Measurements from ENCODE around the gene AUH.

The AUH gene

GRCh38 chr9:91336786-91337185 lies 24.9 kb downstream of the AUH start:
- no peak for DNase-seq

GRCh38 chr9:91334053-91334452 lies 27.7 kb downstream of the AUH start:
- no peak for DNase-seq

- no peak for DNase-seq
Measured at GRCh38 chr9:91333551-91333950, 28.2 kb downstream of the AUH start.

DNA sequence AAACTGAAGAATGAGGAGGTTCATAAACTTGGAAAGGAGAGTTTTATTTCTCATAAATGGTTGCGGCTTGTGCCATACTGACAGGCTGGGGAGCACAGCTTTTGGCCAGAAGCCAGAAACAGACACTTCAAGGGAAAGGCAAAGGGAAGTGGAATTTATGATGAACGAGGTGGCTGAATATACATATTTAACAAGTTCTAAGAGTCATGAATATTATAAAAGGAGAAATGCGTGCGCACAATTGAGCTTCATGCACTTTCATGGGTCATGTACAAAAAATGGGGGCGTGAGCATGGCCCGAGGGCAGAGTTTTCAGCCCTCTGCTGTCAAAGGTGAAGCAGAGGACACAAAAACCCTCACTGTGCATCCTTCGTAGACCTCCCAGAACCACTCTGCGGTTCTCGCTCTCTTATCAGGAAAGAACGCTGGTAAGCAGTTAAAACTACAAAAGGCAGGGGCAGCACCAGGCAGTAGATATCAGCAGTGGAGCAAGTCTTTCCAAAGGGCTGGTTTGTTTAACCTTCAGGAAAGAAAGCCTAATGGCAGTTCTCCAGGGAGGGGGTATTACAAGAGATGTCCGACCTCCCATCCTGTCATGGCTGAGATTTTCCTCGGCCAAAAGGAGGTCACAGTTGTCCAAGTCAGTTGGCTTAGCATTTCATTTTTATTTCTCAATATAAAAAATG lies 29.0 kb downstream of the AUH start:
- DNase-seq: no peak

DNA sequence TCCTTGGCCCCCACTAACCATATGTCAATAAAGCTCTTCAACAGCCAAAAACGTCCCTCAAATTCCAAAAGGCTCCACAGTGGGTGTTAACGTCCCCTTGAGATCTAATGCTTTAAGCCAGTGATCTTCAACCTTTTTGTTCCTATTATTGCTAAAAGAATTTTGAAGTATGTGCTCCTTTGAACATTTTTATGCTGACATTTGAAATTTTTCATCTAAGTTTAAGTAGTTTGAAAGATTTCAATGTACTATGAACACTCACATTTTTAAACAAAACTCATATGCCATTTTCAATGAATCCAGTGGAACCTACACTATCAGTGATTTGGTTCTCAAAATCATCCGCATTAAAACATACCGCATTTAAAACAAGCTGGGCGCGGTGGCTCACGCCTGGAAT lies 29.9 kb downstream of the AUH start:
- no peak for DNase-seq

- DNase-seq: no peak
Measured at GRCh38 chr9:91328186-91328585, 33.5 kb downstream of the AUH start.

- DNase-seq: no peak
Measured at GRCh38 chr9:91321691-91322090, 40.0 kb downstream of the AUH start.

DNA sequence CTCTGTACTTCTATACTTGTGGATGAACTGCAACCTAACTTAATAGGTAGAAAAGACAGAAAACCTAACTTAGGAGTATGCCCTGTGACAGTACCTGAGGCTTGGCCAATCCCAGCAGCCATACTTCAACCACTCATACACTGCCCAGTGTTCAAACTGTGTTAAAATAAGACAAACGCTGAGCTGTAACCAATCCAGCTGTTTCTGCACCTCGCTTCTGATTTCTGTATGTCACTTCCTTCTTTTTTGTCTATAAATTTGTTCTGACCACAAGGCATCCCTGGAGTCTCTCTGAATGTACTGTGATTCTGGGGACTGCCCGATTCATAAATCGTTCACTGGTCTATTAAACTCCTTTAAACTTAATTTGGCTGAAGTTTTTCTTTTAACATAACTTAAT lies 41.4 kb downstream of the AUH start:
- DNase-seq: no peak

- DNase-seq: no peak
Measured at GRCh38 chr9:91316093-91316492, 45.6 kb downstream of the AUH start.

DNA sequence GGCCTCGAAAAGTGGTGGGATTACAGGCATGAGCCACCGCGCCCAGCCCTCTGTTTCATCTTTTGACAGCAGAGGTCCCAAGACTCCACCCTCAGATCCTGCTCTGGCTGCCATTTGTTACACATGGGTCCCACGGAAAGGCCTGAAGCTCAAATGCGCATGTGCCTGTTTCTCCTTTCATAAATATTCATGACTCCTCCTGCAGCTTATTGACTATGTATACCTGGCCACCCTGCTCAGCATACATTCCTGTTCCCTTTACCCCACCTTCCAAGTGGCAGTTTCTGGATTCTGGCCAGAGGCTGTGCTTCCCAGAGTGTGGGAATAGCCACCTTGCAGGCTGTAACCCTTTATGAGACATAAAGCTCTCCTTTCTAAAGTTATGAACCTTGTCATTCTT lies 46.5 kb downstream of the AUH start:
- no peak for DNase-seq

DNA sequence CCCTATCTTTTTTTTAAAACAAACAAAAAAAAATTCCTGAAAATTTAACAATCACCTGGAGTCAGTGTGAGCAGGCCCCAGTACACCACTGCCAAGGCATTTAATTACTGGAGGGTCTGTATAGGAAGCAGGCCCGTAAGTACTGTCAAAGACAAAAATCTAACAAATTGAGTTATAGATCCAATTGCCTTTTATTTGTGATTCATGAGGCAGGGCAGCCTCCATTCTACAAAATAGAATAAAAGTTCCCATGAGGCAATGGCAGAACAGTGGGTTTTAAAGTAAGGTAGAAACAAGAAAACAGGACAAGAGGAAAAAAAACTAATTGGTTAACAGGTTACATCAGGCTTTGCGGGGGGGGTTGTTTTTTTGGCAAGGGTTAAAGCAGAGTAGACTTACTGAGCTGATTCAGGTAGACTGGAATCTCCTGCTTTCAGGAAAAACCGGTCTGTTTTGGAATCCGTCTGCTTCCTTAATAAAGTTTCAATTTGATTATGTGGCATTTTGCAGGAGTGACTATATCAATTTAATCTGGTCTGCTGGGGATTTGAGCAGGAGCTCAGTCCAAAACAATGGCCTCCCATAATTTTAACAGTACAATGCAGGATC lies 48.9 kb downstream of the AUH start:
- DNase-seq: no peak

- no peak for DNase-seq
Measured at GRCh38 chr9:91310037-91310436, 51.7 kb downstream of the AUH start.

GRCh38 chr9:91308191-91308590 lies 53.5 kb downstream of the AUH start:
- DNase-seq: no peak

- no peak for DNase-seq
Measured at GRCh38 chr9:91307279-91307678, 54.4 kb downstream of the AUH start.

GRCh38 chr9:91306296-91306630 lies 55.5 kb downstream of the AUH start:
- no peak for DNase-seq

DNA sequence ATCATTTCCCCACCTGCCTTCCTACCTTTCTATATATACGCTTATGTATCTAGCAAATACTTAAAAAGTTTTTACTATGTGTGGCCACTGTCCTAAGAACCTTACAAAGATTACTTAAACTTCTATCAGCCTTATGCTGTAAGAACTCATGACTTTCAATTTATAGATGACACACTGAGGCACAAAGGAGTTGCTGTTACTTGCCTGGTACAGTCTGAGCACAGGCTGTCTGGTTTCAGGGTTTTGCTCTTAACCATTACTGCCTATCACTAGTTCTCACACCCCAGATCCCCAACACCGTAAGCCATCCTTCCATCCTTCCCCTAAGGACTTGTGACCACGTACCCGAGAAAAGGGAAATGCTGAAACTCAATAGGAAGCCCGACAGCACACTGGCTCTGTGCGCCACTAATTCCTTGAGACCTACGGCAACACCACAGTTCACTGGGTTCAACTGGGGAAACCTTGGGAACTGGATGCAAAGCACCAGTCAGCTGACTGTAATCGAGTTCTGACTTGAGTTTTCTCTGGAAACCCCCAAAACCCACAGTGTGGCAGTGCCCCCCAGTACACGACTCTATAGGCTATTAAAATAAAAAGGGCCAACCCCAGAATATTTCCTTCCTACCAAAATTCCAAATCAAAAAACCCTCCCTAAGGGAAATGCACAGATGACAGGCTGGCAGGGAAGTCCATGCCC lies 56.0 kb downstream of the AUH start:
- DNase-seq: no peak

DNA sequence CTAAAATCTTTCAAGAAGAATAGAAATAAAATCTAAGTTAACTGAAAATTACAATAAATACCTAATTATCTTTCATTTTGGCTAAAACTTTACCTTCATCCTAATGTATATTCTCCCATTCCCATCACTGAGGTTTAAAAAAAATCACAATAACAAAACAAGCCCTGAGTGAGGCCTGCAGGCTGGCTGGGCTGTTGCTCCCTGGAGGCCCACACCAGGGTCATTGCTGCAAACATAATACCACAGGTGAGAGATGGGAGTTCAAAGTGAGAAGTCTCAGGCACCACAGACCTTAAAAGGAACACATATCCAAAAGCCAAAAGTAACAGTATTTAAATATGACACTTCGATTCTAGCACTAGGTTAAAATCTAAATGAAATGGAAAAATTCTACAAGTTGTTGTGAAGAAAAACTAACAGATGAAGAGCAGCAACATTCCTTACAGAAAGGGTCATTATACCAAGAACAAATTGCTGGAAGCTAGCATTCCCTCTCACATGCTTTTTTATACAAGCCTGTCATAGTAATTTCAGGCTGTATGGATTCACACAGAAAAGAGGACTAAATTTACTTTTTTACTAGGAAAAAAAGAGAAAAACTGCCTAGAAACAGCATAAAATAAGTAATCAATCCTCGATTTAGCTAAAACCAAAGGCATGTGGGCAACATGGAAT lies 57.8 kb downstream of the AUH start:
- no peak for DNase-seq

DNA sequence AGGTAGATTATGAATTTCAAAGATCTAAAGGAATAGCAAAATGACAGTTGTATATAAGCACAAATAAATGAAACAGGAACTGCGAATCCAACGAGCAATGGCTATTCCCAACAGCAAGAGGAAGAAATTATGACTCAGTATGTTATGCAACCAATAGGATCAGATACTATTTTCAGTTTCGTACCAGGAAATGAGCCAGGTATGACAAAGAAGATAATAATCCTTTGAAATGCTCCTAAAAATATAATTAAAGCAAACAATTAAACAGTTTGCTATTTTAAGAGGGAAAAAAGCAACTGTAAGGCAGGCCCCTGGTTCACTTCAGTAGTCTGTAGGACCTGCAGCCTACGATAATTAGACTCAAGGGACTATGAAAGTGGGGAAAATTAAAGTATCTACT lies 58.9 kb downstream of the AUH start:
- no peak for DNase-seq

DNA sequence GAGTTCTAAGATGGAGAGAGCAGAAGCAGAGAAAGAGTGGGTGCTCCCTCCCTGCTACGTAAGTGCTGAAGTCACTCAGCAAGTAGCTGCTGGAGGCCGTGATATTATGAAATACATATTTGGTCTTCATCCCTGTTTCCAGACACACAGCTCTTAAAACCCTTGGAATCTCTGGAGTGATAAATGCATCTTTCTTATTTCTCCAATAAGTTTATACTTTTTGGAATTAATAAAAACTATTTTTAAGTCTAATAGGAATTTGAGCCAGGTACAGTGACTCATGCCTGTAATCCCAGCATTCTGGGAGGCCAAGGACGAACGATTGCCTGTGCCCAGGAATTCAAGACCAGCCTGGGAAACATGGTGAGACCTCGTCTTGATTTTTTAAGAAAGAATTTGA lies 60.6 kb downstream of the AUH start:
- no peak for DNase-seq

DNA sequence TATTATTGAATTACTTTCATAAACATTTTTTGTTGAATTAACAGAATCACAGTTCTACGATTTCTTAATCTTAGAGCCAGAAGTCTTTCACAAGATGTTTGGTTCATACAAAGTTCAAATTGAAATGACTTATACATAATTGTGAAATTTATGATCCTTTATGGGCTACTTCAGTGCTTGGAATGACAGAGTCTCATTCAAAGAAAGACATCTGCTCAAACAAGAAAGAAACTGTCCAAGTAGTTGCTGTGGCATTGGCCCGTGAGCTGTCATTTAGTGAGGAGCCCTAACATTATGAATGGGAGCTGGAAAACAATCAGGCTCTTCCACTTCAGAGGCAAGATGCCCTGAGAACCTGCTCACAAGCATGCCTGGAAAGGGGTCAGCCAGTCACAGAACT lies 63.4 kb downstream of the AUH start:
- DNase-seq: no peak

DNA sequence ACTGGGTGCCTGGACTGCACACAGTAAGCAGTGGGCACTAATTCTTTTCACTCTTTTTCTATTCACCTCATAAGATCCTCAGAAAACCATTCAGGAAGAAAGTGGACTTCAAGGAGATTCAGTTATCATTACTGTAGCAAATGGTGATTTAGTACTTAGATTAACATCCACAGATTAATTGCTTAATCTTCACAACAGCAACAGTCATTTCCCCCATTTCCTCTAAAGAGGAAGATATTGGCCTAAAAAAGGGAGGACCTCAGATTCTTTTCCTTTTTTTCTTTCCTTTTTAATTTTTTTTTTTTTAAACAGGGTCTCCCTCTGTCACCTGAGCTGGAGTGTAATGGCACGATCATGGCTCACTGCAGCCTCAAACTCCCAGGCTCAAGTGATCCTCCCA lies 64.4 kb downstream of the AUH start:
- no peak for DNase-seq

GRCh38 chr9:91296354-91296753 lies 65.4 kb downstream of the AUH start:
- no peak for DNase-seq

- DNase-seq: no peak
Measured at GRCh38 chr9:91295357-91295756, 66.4 kb downstream of the AUH start.

- DNase-seq: no peak
Measured at GRCh38 chr9:91291866-91292265, 69.9 kb downstream of the AUH start.
